Measurements from ENCODE around the gene SUPT20HL2.
"Not testable (repeated sequence)": the region's sequence is repeated elsewhere in the genome, so short reads cannot be mapped to it uniquely, and the experiment has no call there.

DNA sequence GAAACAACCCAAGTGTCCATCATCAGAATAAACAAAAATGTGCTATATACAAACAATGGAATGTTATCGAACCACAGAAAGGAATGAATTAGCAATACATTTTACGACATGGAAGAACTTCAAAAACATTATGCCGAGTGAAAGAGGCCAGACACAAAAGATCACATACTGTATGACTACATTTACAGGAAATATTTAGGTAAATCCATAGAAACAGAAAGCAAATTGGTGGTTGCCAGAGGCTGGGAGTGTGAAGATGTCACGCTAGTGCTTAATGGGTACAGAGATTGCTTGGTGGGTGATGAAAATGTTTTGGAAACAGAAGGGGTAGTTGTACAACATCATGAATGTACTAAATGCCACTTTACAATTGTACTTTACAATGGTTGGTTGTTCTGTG is 5.1 kb downstream of the SUPT20HL2 start:
- not testable (repeated sequence) for TF ChIP-seq CTCF (IDR thresholded peaks at IDR 0.05); CREB1 (CRISPR knock-in tag; IDR thresholded peaks at IDR 0.05); TP53 (CRISPR knock-in tag; IDR thresholded peaks at IDR 0.05); CREM (CRISPR knock-in tag; IDR thresholded peaks at IDR 0.05); SMAD4 (CRISPR knock-in tag; IDR thresholded peaks at IDR 0.05); ZNF138 (CRISPR knock-in tag; conservative IDR thresholded peaks at IDR 0.05); ZNF121 (CRISPR knock-in tag; IDR thresholded peaks at IDR 0.05); ATF2 (CRISPR knock-in tag; IDR thresholded peaks at IDR 0.05; ENCODE audit: borderline replicate concordance, low read depth); ZNF317 (CRISPR knock-in tag; IDR thresholded peaks at IDR 0.05; ENCODE audit: borderline replicate concordance, low read depth); MLX (CRISPR knock-in tag; IDR thresholded peaks at IDR 0.05)

Data from WTC11 (cell line).